Right lobe of liver (tissue), 4 donors: ENCODE data around the gene TNFRSF19.

Source experiments
- POLR2A ChIP-seq: fragments of 450-650 bp; IDR thresholded peaks from one replicate; pipeline ENCODE4 v1.6.1; 2017; ENCODE audit warnings: antibody characterized with exemption, mild to moderate bottlenecking
- TF ChIP-seq, protein P1 (sequence below), 4 donors: fragments of 200-600 bp in 3 of 4; fragments of 450-650 bp in 1 of 4; IDR thresholded peaks; one replicate each; pipeline versions ENCODE4 v1.5.1 to v1.8.0; 2016 to 2022; ENCODE audit warnings: antibody characterized with exemption in 4 of 4, mild to moderate bottlenecking in 2 of 4
- donor health status: DM: no; HTN: no; CAD: no.
- donor health status: DM: no; HTN: no; CAD: no.
- donor health status: DM: no; HTN: yes; CAD: no.

DNA sequence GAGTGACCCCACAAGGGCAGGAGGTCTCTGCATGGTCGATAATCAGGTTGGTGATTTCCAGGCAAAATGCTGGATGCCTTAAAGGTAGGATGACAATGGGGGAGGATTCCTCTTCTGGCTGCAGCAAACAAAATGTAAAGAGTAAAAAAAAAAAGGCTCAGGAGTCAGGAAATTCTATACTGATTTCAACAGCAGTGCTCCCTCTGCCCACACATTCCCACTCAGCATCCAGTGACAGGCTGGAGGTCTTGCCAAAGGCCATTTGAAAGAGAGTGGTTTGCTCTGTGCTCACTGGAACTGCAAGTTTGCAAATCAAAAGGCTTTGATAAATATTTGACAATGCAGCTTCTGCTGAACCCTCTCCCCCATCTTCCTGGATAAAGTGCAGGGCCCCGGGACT is 135.4 kb downstream of the TNFRSF19 start:
- TF ChIP-seq, protein P1, sequence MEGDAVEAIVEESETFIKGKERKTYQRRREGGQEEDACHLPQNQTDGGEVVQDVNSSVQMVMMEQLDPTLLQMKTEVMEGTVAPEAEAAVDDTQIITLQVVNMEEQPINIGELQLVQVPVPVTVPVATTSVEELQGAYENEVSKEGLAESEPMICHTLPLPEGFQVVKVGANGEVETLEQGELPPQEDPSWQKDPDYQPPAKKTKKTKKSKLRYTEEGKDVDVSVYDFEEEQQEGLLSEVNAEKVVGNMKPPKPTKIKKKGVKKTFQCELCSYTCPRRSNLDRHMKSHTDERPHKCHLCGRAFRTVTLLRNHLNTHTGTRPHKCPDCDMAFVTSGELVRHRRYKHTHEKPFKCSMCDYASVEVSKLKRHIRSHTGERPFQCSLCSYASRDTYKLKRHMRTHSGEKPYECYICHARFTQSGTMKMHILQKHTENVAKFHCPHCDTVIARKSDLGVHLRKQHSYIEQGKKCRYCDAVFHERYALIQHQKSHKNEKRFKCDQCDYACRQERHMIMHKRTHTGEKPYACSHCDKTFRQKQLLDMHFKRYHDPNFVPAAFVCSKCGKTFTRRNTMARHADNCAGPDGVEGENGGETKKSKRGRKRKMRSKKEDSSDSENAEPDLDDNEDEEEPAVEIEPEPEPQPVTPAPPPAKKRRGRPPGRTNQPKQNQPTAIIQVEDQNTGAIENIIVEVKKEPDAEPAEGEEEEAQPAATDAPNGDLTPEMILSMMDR (IDR thresholded peaks at IDR 0.05): no peak
- TF ChIP-seq POLR2A: no peak
